Measurements from ENCODE around the gene ADAM15. TPM values are rescaled to one million over a fixed set of nuclear protein-coding genes. Genes with fewer than 3 reads are reported as not detected.

The ADAM15 gene
- polyA plus RNA-seq, 3 donors: 31.5 to 61.4 (median 57.2) TPM

GRCh38 chr1:155022927-155023236, 28.2 kb upstream of the ADAM15 start:
- DNase-seq (ENCODE audit: extremely low read depth in 1 of 11, low read depth in 9 of 11, low spot score in 4 of 11): no peak

- DNase-seq (ENCODE audit: extremely low read depth in 1 of 11, low read depth in 9 of 11, low spot score in 4 of 11): no peak
These were observed 27.5 kb upstream of the ADAM15 start for GRCh38 chr1:155023627-155024026.

DNA sequence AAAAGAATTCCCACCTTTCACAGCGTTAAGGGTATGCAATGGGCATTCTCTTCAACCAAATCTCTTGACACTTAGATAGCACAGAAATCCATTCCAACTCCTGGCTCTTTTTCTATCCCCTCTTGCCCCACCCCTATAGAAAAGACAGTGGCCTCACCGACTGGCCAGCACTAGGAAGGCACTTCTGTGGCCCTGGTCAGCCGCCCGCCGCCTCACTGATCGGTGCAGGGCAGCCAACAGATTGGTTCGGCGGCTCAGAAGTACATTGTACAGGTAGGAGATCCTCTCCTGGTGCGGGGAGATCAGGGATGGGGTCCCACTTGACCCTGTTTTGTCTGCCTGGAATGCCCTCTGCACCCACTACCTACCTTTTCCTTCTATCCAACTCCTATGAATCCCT, 26.8 kb upstream of the ADAM15 start:
- DNase-seq (ENCODE audit: extremely low read depth in 1 of 11, low read depth in 9 of 11, low spot score in 4 of 11): no peak

- DNase-seq (ENCODE audit: extremely low read depth in 1 of 11, low read depth in 9 of 11, low spot score in 4 of 11): no peak
These were observed 25.0 kb upstream of the ADAM15 start for GRCh38 chr1:155026154-155026553.

DNA sequence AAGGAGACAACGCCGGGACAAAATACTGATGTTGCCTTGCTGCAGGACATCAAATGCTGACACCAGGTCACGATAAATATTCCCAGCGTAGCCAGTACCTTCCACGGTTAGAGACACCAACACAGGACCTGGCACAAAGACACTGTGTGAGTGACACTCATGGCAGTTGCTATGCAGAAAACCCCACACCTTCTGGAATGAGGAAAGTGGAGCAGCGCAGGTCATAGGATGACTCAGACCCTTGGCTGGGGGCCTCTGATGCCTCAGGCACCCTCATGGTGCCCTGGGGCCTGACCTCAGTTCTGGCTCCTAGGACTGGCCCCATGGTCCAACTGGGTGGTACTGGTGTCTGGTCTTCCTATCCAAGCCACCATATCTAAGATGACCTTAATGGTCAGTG, 24.5 kb upstream of the ADAM15 start:
- DNase-seq (ENCODE audit: extremely low read depth in 1 of 11, low read depth in 9 of 11, low spot score in 4 of 11): no peak

- DNase-seq (ENCODE audit: extremely low read depth in 1 of 11, low read depth in 9 of 11, low spot score in 4 of 11): no peak
These were observed 21.4 kb upstream of the ADAM15 start for GRCh38 chr1:155029513-155030242.

GRCh38 chr1:155030243-155030795, 20.8 kb upstream of the ADAM15 start:
- DNase-seq (ENCODE audit: extremely low read depth in 1 of 11, low read depth in 9 of 11, low spot score in 4 of 11): no peak

- no peak for DNase-seq (ENCODE audit: extremely low read depth in 1 of 11, low read depth in 9 of 11, low spot score in 4 of 11)
These were observed 20.2 kb upstream of the ADAM15 start for GRCh38 chr1:155030899-155031298.

DNA sequence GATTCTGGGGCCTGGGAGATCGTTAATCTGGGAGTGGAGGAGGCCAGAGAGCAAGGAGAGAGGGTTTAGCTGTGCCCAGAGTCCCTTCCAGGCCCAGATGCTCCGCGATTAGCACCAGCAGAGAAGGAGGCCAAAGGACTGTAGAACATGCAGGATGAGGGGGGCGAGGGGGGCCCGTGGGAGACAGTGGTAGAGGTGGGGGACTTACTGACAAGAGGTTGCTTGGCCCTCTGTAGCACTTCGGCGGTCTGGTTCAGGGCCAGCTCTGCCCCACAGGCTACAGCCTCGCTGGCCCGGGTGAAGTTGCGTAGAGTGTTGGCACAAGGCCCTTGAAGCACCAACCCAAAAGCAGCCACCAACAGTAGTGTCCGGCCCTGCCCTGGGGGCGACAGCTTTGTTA, 18.2 kb upstream of the ADAM15 start:
- DNase-seq (ENCODE audit: extremely low read depth in 1 of 11, low read depth in 9 of 11, low spot score in 4 of 11): no peak

DNA sequence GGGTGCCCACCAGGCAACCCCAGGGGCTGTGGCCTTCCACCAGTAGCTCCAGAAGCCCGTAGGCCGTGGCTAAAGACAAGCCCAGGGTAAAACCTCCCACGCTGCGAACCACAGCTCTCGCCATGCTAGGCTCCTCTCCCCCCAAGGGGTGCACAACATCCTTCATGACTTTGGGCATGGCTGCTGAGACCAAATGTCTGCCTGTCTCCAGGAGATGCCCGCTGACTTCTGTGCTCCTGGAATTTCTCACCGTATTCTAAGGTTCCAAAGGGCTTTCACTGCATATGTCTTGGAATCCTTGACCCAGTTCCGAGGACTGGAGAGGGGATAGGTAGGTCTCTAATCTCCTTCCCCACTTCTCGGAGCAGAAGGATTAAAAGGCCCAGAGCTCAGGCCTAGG, 17.6 kb upstream of the ADAM15 start, which contains the start of the genes DCST1 and DCST2:
Gene DCST1, plus strand, starts transcription at position 301 of the 400 bp plus-strand sequence. CDS start 213 bp downstream, outside the sequence.
Gene DCST2, minus strand, starts transcription at position 258 of the 400 bp plus-strand sequence. Its CDS starts 80 bp downstream, at position 178.
- no peak for DNase-seq (ENCODE audit: extremely low read depth in 1 of 11, low read depth in 9 of 11, low spot score in 4 of 11)

GRCh38 chr1:155034318-155035208, 16.6 kb upstream of the ADAM15 start:
- DNase-seq (ENCODE audit: extremely low read depth in 1 of 11, low read depth in 9 of 11, low spot score in 4 of 11): no peak

GRCh38 chr1:155035936-155036335, 15.2 kb upstream of the ADAM15 start:
- DNase-seq (ENCODE audit: extremely low read depth in 1 of 11, low read depth in 9 of 11, low spot score in 4 of 11): no peak

GRCh38 chr1:155037043-155037442, 14.1 kb upstream of the ADAM15 start:
- no peak for DNase-seq (ENCODE audit: extremely low read depth in 1 of 11, low read depth in 9 of 11, low spot score in 4 of 11)

GRCh38 chr1:155037851-155038441, 13.2 kb upstream of the ADAM15 start:
- no peak for DNase-seq (ENCODE audit: extremely low read depth in 1 of 11, low read depth in 9 of 11, low spot score in 4 of 11)

- no peak for DNase-seq (ENCODE audit: extremely low read depth in 1 of 11, low read depth in 9 of 11, low spot score in 4 of 11)
These were observed 12.4 kb upstream of the ADAM15 start for GRCh38 chr1:155038602-155039307.

DNA sequence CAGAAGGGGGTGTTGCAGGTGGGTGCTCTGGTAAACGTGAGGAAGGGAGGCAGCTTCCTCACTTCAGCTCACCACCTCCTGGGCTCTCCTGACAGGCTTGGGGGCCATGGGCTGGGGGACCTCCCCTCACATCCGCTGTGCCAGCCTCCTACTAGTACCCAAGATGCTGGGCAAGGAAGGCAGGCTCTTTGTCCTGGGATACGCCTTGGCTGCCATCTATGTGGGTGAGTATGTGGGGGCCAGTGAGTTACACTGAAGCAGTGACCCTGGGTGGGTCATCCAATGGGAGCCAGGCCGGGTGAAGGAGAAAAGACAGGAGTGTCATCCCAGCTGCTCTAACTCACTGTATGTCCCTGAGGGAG, 11.8 kb upstream of the ADAM15 start:
- DNase-seq (ENCODE audit: extremely low read depth in 1 of 11, low read depth in 9 of 11, low spot score in 4 of 11): no peak

DNA sequence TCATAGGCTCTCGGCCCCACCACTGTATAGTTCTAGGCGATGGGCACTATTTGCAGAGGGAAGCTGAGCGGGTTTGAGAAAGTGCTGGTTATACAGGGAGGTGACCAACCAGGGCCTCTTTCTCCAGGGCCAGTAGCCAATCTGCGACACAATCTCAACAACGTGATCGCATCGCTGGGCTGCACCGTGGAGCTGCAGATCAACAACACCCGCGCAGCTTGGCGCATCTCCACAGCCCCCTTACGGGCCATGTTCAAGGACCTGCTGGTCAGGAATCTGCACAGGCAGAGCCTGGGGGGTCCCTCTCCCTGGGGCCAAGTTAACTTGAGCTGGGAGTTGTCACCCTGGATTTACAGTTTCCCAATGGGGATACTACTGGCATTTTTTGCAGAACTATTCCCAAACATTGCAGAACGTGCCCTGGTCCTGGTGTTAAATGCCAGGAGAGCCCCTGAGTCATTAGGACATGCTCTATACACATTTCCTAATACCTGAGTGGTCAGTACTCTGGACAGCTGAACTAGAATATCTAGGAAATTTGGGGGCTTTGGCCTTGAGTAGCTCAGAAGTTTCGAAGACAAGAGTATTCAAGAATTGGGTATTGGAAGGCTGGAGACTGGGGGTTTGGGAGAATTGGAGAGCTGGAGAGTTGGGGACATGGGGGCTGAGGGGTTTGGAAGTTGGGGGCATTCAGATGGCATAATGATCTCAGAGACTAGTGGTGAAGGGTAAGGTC, 10.6 kb upstream of the ADAM15 start:
- no peak for DNase-seq (ENCODE audit: extremely low read depth in 1 of 11, low read depth in 9 of 11, low spot score in 4 of 11)

DNA sequence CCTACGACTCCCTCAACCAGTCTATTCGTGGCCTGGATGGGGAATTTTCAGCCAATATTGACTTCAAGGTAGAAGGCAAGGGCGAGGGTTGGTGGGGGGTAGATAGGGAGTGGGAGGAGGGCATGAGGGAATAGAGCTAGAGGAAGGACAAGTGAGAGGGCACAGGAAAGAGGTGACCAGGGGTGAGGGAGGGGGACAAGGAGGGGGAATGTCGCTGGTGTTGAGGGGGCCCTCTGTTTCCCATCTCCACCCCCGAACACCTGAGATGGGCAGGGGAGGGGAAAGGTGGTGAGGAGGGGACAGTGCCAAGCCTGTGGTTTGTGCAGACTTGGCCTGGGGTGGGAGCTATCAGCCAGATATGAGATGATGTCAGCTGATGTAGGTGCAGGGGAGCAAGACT, 8.3 kb upstream of the ADAM15 start:
- no peak for DNase-seq (ENCODE audit: extremely low read depth in 1 of 11, low read depth in 9 of 11, low spot score in 4 of 11)

All from renal cortex interstitium (tissue), 11 donors.